Fibroblast of skin of right biceps (primary cell): Measurements from ENCODE around the gene DDX5.

Source experiments
- DNase-seq: peaks from one replicate; pipeline ENCODE4 v3.0.0-alpha.2; 2013

Gene DDX5

DNA sequence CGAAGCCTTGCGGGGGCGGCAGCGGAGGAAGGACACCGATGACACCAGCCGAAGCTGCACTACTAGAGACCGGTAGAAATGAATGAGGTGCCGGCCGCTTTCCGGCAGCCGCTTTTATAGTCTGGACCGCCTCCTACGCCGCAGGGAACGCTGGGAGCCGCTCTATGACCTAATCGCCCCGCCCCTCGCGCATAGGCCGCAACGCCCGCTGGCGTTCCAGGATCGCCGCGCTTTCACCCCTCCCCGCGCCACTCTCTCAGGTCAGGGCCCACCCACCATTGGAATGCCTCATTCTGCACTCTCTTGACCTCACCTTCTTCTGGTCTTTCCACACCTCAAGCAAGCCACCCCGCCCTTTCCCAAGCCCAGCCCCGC lies at the start of gene DDX5:
Gene DDX5 (minus strand): TSS at position 89 of the 375 bp plus-strand sequence. CDS start 170 bp downstream, outside the sequence.
- DNase-seq: peak; percentile 97

DNA sequence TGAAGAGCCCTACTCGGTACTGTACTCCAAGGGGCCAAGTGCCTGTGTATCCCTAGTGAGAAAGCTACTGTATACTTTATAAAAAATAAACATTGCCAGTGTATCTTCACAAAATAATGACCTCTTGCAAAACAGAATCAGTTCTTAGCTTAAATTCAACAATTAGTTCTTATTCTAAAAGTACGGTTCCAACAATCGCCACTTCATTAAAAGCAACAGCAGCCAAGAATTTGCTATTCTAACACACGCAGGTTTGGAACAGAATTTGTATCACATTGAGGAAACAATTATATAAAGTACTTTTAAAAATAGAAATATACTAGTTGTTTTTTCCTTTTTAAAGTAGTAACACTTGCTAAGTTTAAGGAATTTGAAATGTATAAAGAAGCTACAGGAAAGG lies 49.2 kb upstream of the DDX5 start:
- DNase-seq: no peak

DNA sequence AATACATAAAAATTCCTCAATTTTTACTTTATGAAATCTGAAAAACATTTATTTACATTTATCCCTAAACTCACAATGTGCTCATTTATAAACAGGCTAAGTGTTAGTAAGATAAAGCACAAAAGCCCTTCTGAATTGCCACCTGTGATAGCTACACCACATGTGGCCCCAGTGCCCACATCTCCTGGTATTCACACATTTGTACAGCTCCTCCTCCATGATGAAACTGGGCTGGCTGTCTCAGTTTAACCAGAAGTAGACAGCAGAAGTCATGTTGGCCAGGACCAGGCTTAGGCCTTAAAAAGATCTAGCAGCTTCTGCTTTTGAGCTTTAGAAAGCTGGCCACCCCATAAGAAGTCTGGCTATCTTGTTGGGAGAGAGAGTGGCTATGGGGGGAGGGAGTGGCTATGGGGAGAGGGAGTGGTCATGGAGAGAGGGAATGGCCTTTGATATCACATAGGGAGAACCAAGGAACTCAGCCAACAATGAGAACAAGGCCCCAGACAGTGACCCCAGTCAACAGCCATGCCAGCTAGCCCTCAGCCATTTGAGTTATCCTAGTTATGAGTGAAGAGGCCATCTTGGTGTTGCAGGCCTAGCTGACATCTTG lies 48.0 kb upstream of the DDX5 start:
- no peak for DNase-seq

GRCh38 chr17:64551461-64551860 lies 45.4 kb upstream of the DDX5 start:
- DNase-seq: no peak

GRCh38 chr17:64547319-64547718 lies 41.2 kb upstream of the DDX5 start:
- DNase-seq: no peak

- no peak for DNase-seq
Observed at GRCh38 chr17:64546716-64547115, 40.6 kb upstream of the DDX5 start.

DNA sequence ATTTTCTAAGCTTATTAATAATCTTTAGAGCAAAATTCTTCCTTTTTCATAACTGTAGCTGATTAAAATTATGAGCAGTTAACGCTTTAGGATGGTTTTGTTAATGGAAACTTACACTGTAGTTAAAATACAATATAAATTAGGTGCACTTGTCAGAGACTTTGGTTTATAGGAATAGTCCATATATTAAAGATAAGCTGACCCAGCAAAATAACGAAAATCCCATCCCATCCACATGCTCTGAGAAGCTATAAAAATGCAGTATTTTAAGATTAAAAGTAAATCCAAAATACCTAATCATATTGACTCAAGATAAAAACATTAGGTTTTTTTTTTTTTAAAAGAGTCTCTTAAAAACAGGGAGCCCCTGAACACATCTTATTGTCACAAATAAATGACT lies 38.7 kb upstream of the DDX5 start:
- no peak for DNase-seq

DNA sequence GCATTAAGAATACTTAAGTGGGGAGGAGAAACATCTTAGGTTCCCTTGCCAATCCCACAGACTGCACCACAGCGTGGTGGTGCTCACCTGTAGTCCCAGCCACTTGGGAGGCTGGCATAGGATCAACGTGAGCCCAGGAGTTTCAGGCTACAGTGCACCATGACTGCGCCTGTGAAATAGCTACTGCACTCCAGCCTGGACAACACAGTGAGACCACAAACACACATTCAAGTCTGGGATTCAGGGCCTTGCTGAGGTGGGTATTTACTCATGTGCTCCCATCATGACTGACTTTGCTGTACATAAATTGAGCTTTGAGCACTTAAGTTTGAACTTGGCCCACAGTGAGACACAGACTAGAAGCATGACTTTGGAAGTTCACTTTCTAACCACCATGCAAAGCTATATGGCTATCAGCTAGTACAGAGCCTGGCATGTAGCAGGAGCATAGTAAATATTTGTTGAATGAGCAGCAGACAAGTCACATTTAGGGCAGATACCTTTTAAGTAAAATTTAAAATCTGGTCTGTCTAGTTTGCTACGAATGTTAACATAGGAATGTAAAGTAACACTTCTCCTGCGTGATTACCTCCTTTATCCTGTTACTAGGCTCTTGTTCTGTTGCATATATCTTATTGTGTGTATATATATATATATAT lies 34.2 kb upstream of the DDX5 start:
- no peak for DNase-seq

DNA sequence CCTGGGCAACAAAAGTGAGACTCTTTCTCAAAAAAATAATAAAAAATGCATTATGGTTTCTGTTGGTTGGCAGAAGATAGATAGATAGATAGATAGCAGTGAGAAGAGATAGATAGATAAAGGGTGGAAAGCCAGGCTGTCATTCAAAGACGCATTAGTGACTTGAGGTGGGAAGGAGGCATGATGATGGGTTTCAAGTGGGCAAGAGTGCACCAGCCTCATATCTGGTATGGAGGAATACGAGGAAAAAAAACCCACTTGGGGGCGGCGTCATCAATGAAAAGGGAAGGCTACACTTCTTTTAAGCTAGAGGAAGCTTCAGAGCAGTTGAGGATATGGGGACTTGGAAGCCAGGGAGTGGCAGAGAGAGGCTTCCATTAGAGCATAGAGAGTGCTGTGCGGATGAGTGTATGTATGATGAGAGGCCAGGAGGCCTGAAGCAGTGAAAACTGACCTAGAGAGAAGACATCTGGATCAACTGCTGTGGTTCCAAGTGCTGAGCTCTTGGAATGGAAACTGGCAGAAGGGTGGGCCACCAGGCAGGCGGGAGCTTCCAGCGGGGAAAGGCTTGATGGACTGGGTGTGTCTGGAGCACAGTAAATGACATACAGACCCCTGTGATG lies 32.5 kb upstream of the DDX5 start:
- no peak for DNase-seq

DNA sequence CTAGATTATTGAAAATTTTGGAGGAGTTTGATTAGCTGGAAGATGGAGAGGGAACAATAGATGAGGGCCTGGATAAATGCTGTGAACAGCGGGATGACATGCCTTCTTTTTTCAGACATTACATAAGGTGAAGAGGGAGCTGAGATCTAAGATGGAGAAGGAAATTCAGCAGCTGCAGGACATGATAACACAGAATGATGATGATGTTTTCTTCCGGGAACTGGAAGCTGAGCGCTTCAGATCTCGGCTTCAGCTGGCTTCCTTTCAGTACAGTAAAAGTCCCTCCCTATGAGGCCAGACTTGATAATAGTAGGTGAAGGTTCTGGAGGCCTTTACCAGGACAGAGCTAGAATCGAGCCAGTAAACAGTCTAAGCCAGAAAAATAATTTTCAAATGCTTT lies 31.4 kb upstream of the DDX5 start:
- no peak for DNase-seq

DNA sequence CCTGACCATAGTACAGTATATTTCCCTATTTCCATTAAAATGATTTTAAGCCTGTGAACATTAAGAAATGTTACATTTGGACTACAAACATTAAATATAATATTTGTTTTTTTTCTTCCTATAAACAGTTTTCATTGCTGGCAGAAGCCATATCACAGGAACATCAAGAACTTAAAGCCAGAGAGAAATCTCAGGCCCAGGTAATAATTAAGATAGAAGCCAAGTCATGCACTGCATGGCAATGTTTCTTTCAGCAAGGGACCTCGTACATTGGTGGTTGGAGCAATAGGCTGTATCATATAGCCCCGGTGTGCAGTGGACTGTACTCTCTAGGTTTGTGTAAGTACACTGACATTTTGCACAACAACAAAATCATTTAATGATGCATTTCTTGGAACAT lies 30.8 kb upstream of the DDX5 start:
- DNase-seq: no peak

DNA sequence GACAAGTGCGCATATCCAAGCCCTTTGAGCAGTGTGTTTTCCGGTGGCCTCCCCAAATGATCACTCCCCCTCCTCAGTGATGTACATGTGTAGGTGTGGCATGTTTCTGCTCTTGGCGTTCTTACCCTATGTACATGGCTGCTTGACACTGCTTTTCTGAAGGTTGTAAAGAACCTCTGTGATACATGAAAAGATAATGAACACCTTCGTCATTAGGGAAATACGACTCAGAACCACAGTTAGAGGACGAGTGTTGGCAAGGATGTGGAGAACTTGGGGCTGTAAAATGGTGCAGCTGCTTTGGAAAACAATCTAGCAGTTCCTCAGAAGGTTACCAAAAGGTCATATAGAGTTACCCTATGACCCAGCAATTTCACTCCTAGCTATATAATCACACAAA lies 29.3 kb upstream of the DDX5 start:
- no peak for DNase-seq

- no peak for DNase-seq
Observed at GRCh38 chr17:64534187-64534586, 28.1 kb upstream of the DDX5 start.

DNA sequence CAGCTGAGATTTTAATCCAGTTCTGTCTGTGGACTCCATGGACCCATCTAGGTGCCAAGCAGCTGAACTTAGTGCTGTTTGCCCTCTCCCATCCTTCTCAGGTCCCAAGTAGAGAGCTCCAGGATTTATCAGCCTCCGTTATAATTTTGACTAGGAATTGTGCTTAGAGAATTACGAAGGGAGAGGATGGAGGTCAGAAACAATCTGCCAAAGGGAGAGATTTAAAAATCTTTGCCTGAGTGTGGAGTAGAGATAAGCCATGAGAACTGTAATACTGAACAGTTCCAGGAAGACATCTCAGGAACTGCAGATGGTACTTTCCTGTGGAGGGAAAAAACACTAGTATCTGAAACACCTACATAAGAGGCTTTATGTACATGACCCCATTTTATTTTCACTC lies 27.7 kb upstream of the DDX5 start:
- DNase-seq: no peak

DNA sequence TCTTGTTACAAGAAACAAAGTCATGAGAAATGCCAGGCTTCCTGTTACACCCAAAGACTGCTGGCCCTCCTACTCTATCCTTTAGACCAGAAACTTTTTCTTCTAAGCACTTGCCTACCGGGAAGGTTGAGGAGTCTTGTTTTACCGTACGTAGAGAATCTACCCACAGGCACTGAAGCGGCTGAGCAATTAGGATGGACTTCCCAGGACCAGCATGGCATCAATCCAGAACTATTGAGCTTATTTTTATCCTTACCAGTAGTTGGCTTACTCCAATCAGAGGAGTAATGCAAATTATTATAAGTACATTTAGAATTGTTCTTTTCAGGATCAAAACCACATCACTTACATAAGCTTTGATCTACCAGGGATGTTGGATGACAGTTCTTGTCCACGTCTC lies 26.3 kb upstream of the DDX5 start:
- no peak for DNase-seq

DNA sequence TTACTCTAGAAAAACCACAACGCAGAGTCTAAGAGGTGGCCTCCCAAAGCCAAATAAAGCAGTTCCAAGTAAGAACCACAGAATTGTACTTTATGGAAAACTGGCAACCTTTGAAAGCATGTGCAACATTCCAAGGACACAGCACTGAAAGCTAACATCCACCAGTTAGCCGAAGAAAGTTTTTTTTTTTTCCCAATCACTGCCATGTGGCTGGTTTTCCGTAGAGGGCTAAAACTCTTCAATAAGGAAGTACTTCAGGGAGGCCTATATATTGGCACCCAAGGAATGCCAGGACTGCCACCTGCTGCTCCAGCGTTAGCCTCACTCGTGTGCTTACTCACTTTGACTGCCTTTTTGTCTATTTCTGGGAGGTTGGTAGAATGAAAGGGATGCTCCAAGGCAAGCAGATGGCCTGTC lies 25.9 kb upstream of the DDX5 start:
- peak; percentile 27 for DNase-seq

GRCh38 chr17:64529221-64529620 lies 23.1 kb upstream of the DDX5 start:
- DNase-seq: no peak

GRCh38 chr17:64527914-64528313 lies 21.8 kb upstream of the DDX5 start:
- DNase-seq: no peak

DNA sequence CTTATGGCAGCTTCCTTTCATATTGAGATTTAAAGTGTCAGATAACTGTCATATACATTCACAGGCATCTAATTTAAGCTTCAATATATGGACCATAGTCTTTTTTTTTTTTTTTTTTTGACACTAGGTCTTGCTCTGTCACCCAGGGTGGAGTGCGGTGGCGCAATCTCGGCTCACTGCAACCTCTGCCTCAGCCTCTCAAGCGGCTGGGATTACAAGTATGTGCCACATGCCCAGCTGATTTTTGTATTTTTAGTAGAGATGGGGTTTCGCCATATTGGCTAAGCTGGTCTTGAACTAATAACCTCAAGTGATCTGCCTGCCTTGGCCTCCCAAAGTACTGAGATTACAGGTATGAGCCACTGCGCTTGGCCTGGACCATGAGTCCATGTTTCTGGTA lies 14.3 kb upstream of the DDX5 start:
- DNase-seq: no peak

DNA sequence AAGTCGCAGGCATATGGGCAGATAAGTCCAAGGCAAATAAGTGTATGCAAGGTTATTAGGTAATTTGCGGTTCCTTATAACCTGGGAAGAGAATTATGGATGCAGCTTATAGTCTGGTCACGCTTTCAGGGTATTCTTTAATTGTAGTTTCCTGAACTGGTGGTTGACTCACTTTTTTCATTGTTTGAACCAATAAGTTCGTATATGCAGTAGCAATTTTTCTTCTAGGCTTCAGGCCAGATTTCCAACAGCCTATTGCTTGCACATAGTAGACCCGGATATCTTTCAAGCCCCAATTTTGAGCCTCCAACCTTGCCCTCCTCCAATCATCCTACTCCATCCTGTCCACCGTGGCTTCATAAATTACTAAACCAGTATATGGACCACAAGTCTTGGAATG lies 13.5 kb upstream of the DDX5 start:
- no peak for DNase-seq

DNA sequence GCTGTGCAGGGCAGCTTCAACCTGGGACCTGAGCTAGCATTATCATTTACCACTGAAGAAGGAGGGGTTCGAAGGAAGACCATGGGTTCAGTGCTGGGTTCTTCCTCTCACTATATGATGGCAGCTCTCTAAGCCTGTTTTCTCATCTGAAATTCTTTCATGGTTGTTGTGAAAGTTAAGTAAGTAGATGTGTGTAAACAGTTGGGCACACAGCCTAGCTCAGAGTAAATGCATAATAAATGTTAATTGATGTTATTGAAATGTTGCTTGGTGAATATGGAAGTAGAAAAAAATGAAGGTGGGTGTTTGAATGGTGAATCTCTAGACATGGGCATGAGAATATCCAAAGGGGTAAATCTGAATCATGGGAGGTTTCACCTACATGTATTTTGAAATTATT lies 9.7 kb upstream of the DDX5 start:
- no peak for DNase-seq

GRCh38 chr17:64515419-64515818 lies 9.3 kb upstream of the DDX5 start:
- no peak for DNase-seq

GRCh38 chr17:64509179-64509578 lies 3.1 kb upstream of the DDX5 start:
- DNase-seq: no peak

DNA sequence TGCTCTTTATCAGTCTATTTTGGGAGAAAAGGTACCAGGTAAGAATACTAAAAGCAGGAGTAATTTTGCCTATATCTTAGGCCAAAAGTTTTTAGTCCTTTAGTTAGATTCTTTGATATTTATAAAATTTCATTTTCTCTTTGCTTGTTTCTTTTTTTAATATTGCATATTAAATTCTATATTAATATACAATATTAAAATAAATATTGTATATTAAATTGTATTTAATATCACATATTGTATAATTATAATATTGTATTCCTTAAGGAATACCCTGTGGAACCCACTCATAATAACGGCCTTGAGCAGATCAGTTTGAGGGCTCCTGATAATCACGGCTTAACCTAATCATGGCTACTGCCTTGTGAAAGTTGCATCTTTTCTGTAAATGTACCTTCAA lies 2.6 kb upstream of the DDX5 start:
- DNase-seq: no peak

- peak; percentile 73 for DNase-seq
Observed at GRCh38 chr17:64507413-64507782, 1.3 kb upstream of the DDX5 start.
